Caco-2 (cell line): ENCODE measurements around the gene NKX1-1. TPM values are rescaled to one million over a fixed set of nuclear protein-coding genes. Genes with fewer than 3 reads are reported as not detected.
"Not testable (repeated sequence)": the region's sequence is repeated elsewhere in the genome, so short reads cannot be mapped to it uniquely, and the experiment has no call there.

Source experiments
- BruUV-seq: library from RNA; stranded (reverse); fragments of 400-500 nt; replicated peaks from 2 replicates; lab custom pipeline; 2021; lab: Mats Ljungman, UMichigan
- CTCF ChIA-PET: fragments of 300-600 bp; sonication (Branson Sonifier 250); formaldehyde crosslinking; loops from one replicate; lab custom pipeline; 2022; ENCODE audit warnings: antibody characterized with exemption; lab: Charles Lee
- POLR2A ChIA-PET: fragments of 300-600 bp; sonication (Branson Sonifier 250); formaldehyde crosslinking; loops from one replicate; lab custom pipeline; 2022; ENCODE audit warnings: antibody characterized with exemption; lab: Charles Lee
- DNase-seq, 2 experiments: peaks; one replicate each; pipeline versions ENCODE4 v3.0.0 to v3.0.0-alpha.2; 2020 to 2022
- H3K27me3 ChIP-seq: replicated peaks from 2 replicates; pipeline ENCODE4 v1.6.0; 2011; ENCODE audit warnings: low read length; ENCODE audit not compliant: control insufficient read depth, insufficient read depth
- H3K36me3 ChIP-seq: 2 replicates; pipeline ENCODE4 v1.5.1; 2011; ENCODE audit warnings: low read length; ENCODE audit not compliant: control insufficient read depth, insufficient read depth
- H3K4me1 ChIP-seq: fragments of 250-450 bp; sonication (Bioruptor Pico); 2 replicates; pipeline ENCODE4 v1.5.1; 2020; ENCODE audit warnings: mild to moderate bottlenecking
- H3K4me3 ChIP-seq: 2 replicates; pipeline ENCODE4 v1.5.1; 2011; ENCODE audit warnings: low read depth, mild to moderate bottlenecking, control low read depth, low read length
- H3K9me3 ChIP-seq: fragments of 250-450 bp; sonication (Bioruptor Pico); 2 replicates; pipeline ENCODE4 v1.5.1; 2020; ENCODE audit warnings: mild to moderate bottlenecking, moderate library complexity
- H3K27ac Mint-ChIP-seq: one replicate; pipeline ENCODE4 v1.8.0; 2022; ENCODE audit warnings: mixed read lengths; ENCODE audit not compliant: unreplicated experiment
- H3K27me3 Mint-ChIP-seq: one replicate; pipeline ENCODE4 v1.8.0; 2022; ENCODE audit warnings: mixed read lengths; ENCODE audit not compliant: insufficient read depth, unreplicated experiment
- H3K36me3 Mint-ChIP-seq: one replicate; pipeline ENCODE4 v1.8.0; 2022; ENCODE audit warnings: mild to moderate bottlenecking, mixed read lengths; ENCODE audit not compliant: insufficient read depth, unreplicated experiment
- H3K4me1 Mint-ChIP-seq: one replicate; pipeline ENCODE4 v1.8.0; 2022; ENCODE audit warnings: low read depth, mixed read lengths; ENCODE audit not compliant: unreplicated experiment
- H3K4me3 Mint-ChIP-seq: one replicate; pipeline ENCODE4 v1.8.0; 2022; ENCODE audit warnings: mild to moderate bottlenecking, moderate library complexity, mixed read lengths; ENCODE audit not compliant: unreplicated experiment
- H3K9me3 Mint-ChIP-seq: one replicate; pipeline ENCODE4 v1.8.0; 2022; ENCODE audit warnings: mixed read lengths; ENCODE audit not compliant: unreplicated experiment
- intact Hi-C: fragments of 100-400 bp; cut with micrococcal nuclease; formaldehyde crosslinking; loops from one replicate; pipeline ENCODE4 v1.10.0; 2022; ENCODE audit not compliant: unreplicated experiment
- total RNA-seq: library from RNA; stranded (reverse); gene quantifications from 2 replicates; pipeline ENCODE4 v1.2.3, GENCODE V29; 2022
- TF ChIP-seq, protein P1 (sequence below), 2 experiments: fragments of 200-600 bp in 1 of 2; IDR thresholded peaks; 1 replicate in 1 of 2; 2 replicates in 1 of 2; pipeline versions ENCODE4 v1.5.1 to v1.8.0; 2011 to 2022; ENCODE audit warnings: antibody characterized with exemption in 1 of 2, control low read depth in 1 of 2, inconsistent platforms in 1 of 2, low read depth in 1 of 2, low read length in 1 of 2, mild to moderate bottlenecking in 1 of 2, moderate library complexity in 1 of 2; ENCODE audit not compliant: insufficient read depth in 1 of 2, severe bottlenecking in 1 of 2, unreplicated experiment in 1 of 2

The NKX1-1 gene
- total RNA-seq, 1 experiment from 2014 or later, result not detected

DNA sequence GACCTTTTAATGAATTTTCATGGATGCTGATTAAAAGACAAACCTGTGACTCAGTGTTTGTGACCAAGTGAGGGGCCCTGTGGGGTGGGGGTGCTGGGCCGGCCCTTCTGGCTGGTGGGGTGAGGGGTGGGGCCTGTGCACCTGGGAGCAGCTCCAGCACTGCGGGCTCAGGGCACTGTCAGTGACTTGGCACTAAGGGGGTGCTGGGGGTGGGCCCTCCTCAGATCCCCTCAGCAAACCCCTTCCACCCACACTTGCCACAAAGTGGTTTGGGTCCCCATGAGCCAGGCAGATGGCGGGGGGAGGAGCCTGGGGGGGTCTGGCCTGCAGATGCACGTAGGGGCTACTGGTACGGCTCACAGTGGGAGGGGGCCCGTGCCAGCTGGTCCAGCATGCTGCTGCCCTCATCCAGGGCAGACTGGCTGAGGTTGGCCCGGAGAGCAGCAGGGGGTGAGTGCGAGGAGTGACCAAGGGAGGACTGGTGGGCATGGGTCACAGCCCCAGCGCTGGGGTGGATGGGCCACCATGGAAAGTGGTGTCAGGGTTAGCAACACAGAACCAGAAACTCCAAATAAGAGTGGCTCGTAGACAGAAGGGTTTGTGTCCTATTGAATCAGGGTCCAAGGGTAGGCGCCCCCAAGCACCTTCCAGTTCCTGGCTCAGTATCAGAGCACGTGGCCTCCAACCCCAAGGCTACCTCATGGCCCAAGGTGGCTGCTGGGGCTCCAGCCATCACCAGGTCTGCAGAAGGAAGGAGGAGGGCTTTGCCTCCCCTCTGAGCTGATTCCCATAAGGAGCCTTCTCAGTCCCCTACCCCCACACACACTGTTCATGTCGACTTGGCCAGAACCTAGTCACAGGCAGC lies 10.1 kb downstream of the NKX1-1 start:
- TF ChIP-seq, protein P1, sequence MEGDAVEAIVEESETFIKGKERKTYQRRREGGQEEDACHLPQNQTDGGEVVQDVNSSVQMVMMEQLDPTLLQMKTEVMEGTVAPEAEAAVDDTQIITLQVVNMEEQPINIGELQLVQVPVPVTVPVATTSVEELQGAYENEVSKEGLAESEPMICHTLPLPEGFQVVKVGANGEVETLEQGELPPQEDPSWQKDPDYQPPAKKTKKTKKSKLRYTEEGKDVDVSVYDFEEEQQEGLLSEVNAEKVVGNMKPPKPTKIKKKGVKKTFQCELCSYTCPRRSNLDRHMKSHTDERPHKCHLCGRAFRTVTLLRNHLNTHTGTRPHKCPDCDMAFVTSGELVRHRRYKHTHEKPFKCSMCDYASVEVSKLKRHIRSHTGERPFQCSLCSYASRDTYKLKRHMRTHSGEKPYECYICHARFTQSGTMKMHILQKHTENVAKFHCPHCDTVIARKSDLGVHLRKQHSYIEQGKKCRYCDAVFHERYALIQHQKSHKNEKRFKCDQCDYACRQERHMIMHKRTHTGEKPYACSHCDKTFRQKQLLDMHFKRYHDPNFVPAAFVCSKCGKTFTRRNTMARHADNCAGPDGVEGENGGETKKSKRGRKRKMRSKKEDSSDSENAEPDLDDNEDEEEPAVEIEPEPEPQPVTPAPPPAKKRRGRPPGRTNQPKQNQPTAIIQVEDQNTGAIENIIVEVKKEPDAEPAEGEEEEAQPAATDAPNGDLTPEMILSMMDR (IDR thresholded peaks at IDR 0.05; ENCODE audit: insufficient read depth in 1 of 2, low read depth in 1 of 2, low read length in 1 of 2, severe bottlenecking in 1 of 2, unreplicated experiment in 1 of 2), result no peak
- no peaks in the 10 kb centered on the region for H3K27me3 ChIP-seq
- no peaks in the 10 kb centered on the region for H3K27me3 Mint-ChIP-seq
- CTCF ChIA-PET, result no interaction called here
- no peaks in the 10 kb centered on the region; the same call in 1 of the 2 replicates for H3K9me3 ChIP-seq
- H3K9me3 Mint-ChIP-seq, result no peaks in the 10 kb centered on the region
- intact Hi-C loops, result no loop called here
- no peaks in the 10 kb centered on the region for H3K4me1 ChIP-seq
- no peaks in the 10 kb centered on the region for H3K4me1 Mint-ChIP-seq
- peaks cover 10% of the 10 kb centered on the region for H3K36me3 Mint-ChIP-seq
- H3K36me3 ChIP-seq, result no peaks in the 10 kb centered on the region
- no peak overlapping the region for H3K27ac Mint-ChIP-seq
- H3K4me3 Mint-ChIP-seq, result no peak overlapping the region
- no peak for DNase-seq
- no peak overlapping the region for H3K4me3 ChIP-seq
- BruUV-seq, result no TSS peak
- POLR2A ChIA-PET, result no interaction called here

- intact Hi-C loops, H3K9me3 ChIP-seq, H3K4me3 ChIP-seq, H3K4me1 Mint-ChIP-seq, H3K4me3 Mint-ChIP-seq, H3K9me3 Mint-ChIP-seq, POLR2A ChIA-PET, H3K4me1 ChIP-seq, H3K27me3 ChIP-seq, CTCF ChIA-PET, H3K27ac Mint-ChIP-seq, H3K27me3 Mint-ChIP-seq, DNase-seq, H3K36me3 ChIP-seq, BruUV-seq: not testable (repeated sequence)
- peaks cover 10% of the 10 kb centered on the region for H3K36me3 Mint-ChIP-seq
Observed at GRCh38 chr4:1395389-1395820, 10.8 kb downstream of the NKX1-1 start.

GRCh38 chr4:1394554-1395388 lies 11.5 kb downstream of the NKX1-1 start:
- POLR2A ChIA-PET, H3K9me3 Mint-ChIP-seq, H3K4me3 ChIP-seq, intact Hi-C loops, H3K4me1 Mint-ChIP-seq, DNase-seq, H3K4me3 Mint-ChIP-seq, H3K9me3 ChIP-seq, BruUV-seq, H3K36me3 ChIP-seq, H3K27me3 Mint-ChIP-seq, CTCF ChIA-PET, H3K4me1 ChIP-seq, H3K27me3 ChIP-seq, H3K27ac Mint-ChIP-seq: not testable (repeated sequence)
- peaks cover 10% of the 10 kb centered on the region for H3K36me3 Mint-ChIP-seq

DNA sequence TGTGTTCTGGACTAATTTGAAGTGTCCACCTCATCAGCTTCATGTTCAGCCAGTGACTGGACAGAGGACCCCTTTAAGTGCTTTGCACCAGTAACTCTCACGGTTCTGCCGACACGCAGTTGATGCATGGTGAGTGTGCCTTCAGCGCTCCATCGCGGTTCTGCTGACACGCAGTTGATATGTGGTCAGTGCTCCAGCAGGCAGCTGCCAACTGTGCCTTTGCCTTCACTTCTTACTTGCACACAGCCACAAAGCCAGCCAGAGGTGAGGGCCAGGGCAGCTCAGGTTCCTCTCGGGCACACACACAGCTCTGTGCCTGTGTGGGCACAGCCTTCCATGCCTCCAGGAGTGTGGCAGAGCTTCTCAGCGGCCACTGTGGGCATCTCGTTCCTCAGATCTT lies 12.4 kb downstream of the NKX1-1 start:
- DNase-seq, result no peak
- H3K27ac Mint-ChIP-seq, result no peak overlapping the region
- ChIA-PET CTCF (no interaction called here), POLR2A (no interaction called here)
- Histone ChIP-seq H3K36me3 (no peaks in the 10 kb centered on the region), H3K4me1 (no peaks in the 10 kb centered on the region), H3K9me3 (no peaks in the 10 kb centered on the region; the same call in 1 of the 2 replicates), H3K27me3 (no peaks in the 10 kb centered on the region), H3K4me3 (no peak overlapping the region)
- H3K4me1 Mint-ChIP-seq, result no peaks in the 10 kb centered on the region
- BruUV-seq, result no TSS peak
- no peaks in the 10 kb centered on the region for H3K27me3 Mint-ChIP-seq
- TF ChIP-seq, protein P1 (IDR thresholded peaks at IDR 0.05; ENCODE audit: insufficient read depth in 1 of 2, low read depth in 1 of 2, low read length in 1 of 2, severe bottlenecking in 1 of 2, unreplicated experiment in 1 of 2), result no peak
- intact Hi-C loops, result no loop called here
- H3K4me3 Mint-ChIP-seq, result no peak overlapping the region
- H3K9me3 Mint-ChIP-seq, result peaks cover 2% of the 10 kb centered on the region
- H3K36me3 Mint-ChIP-seq, result peaks cover 10% of the 10 kb centered on the region

GRCh38 chr4:1393363-1393762 lies 12.9 kb downstream of the NKX1-1 start:
- H3K4me3 ChIP-seq, DNase-seq, H3K4me1 ChIP-seq, H3K4me1 Mint-ChIP-seq, H3K4me3 Mint-ChIP-seq, H3K27me3 ChIP-seq, BruUV-seq, intact Hi-C loops, H3K9me3 Mint-ChIP-seq, CTCF ChIA-PET, H3K27ac Mint-ChIP-seq, H3K36me3 ChIP-seq, POLR2A ChIA-PET, H3K9me3 ChIP-seq, H3K27me3 Mint-ChIP-seq: not testable (repeated sequence)
- peaks cover 10% of the 10 kb centered on the region for H3K36me3 Mint-ChIP-seq
